ENCODE measurements around the gene ANKRD22. TPM values are rescaled to one million over a fixed set of nuclear protein-coding genes. Genes with fewer than 3 reads are reported as not detected.

ANKRD22 gene
- total RNA-seq, 1 donor from 2014 or later = not detected

GRCh38 chr10:88854684-88855083, 3.0 kb upstream of the ANKRD22 start:
- no peak for DNase-seq
- Mint-ChIP-seq H3K9me3 (ENCODE audit: unreplicated experiment) (no peaks in the 10 kb centered on the region), H3K36me3 (ENCODE audit: unreplicated experiment) (no peaks in the 10 kb centered on the region), H3K27me3 (ENCODE audit: unreplicated experiment) (no peaks in the 10 kb centered on the region), H3K27ac (ENCODE audit: unreplicated experiment) (no peak overlapping the region), H3K4me3 (ENCODE audit: unreplicated experiment) (no peak overlapping the region), H3K4me1 (ENCODE audit: low read depth, unreplicated experiment) (no peaks in the 10 kb centered on the region)
- TF ChIP-seq, protein P1, sequence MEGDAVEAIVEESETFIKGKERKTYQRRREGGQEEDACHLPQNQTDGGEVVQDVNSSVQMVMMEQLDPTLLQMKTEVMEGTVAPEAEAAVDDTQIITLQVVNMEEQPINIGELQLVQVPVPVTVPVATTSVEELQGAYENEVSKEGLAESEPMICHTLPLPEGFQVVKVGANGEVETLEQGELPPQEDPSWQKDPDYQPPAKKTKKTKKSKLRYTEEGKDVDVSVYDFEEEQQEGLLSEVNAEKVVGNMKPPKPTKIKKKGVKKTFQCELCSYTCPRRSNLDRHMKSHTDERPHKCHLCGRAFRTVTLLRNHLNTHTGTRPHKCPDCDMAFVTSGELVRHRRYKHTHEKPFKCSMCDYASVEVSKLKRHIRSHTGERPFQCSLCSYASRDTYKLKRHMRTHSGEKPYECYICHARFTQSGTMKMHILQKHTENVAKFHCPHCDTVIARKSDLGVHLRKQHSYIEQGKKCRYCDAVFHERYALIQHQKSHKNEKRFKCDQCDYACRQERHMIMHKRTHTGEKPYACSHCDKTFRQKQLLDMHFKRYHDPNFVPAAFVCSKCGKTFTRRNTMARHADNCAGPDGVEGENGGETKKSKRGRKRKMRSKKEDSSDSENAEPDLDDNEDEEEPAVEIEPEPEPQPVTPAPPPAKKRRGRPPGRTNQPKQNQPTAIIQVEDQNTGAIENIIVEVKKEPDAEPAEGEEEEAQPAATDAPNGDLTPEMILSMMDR (IDR thresholded peaks at IDR 0.05; ENCODE audit: partially characterized antibody, unreplicated experiment) = no peak

DNA sequence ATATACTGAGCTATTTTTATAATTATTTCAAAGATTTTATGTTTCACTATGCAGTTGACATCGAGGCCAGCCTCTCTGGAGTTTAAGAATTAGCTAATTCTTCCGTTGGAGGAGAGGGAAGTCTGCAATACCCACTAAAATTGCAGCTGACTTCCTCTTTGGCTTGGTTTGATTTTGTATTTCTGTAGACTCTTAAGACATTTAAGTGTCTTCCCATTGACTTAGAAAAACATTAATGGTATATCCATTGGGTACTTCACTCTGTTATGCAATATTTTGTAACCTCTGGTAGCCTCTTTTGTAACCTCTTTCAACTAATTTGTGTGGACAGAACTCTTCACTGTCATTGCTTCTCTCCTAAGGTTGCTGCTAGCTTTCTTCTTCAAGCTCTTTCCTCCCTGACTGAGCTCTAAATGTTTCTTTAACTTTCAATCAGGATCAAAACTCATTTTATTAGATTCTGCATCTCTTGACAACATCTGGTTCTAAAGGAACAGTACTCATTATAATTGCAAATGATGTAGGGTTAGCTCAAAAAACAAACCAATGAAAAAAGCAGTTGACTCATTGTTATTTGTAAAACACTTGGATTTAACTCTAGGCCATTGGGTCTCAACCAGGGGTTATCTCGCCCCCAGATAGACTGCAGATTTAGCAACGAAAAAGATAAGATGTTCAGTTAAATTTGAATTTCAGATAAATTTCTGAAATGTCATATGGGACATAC, 1.7 kb upstream of the ANKRD22 start:
- Mint-ChIP-seq H3K36me3 (ENCODE audit: unreplicated experiment) (no peaks in the 10 kb centered on the region), H3K27ac (ENCODE audit: unreplicated experiment) (no peak overlapping the region), H3K4me1 (ENCODE audit: low read depth, unreplicated experiment) (no peaks in the 10 kb centered on the region), H3K4me3 (ENCODE audit: unreplicated experiment) (no peak overlapping the region), H3K27me3 (ENCODE audit: unreplicated experiment) (no peaks in the 10 kb centered on the region), H3K9me3 (ENCODE audit: unreplicated experiment) (no peaks in the 10 kb centered on the region)
- TF ChIP-seq, protein P1 (IDR thresholded peaks at IDR 0.05; ENCODE audit: partially characterized antibody, unreplicated experiment) = no peak
- no peak for DNase-seq

DNA sequence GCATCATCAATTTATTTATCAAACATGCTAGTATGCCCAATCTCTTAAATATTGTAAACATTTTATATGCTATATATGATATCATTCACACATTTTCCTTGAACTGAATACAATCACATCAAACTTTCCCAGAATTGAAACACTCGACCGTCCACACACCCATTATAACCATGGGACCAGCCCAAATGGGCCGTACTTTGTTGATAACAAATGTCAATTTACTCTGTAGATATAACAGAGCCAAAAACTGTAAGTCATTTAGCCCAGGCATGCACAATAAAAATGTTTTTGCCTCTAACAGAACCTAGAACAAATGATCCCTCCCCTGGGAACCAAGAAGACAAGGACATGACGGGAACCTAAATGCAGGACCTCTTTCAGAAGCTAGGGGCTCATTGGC, 683 bp upstream of the ANKRD22 start:
- Mint-ChIP-seq H3K27ac (ENCODE audit: unreplicated experiment) (no peak overlapping the region), H3K4me3 (ENCODE audit: unreplicated experiment) (no peak overlapping the region), H3K4me1 (ENCODE audit: low read depth, unreplicated experiment) (no peaks in the 10 kb centered on the region), H3K36me3 (ENCODE audit: unreplicated experiment) (no peaks in the 10 kb centered on the region), H3K9me3 (ENCODE audit: unreplicated experiment) (no peaks in the 10 kb centered on the region), H3K27me3 (ENCODE audit: unreplicated experiment) (no peaks in the 10 kb centered on the region)
- DNase-seq = no peak
- TF ChIP-seq, protein P1 (IDR thresholded peaks at IDR 0.05; ENCODE audit: partially characterized antibody, unreplicated experiment) = no peak

- Mint-ChIP-seq H3K27me3 (ENCODE audit: unreplicated experiment) (no peaks in the 10 kb centered on the region), H3K36me3 (ENCODE audit: unreplicated experiment) (no peaks in the 10 kb centered on the region), H3K9me3 (ENCODE audit: unreplicated experiment) (no peaks in the 10 kb centered on the region), H3K4me3 (ENCODE audit: unreplicated experiment) (no peak overlapping the region), H3K27ac (ENCODE audit: unreplicated experiment) (no peak overlapping the region), H3K4me1 (ENCODE audit: low read depth, unreplicated experiment) (no peaks in the 10 kb centered on the region)
- TF ChIP-seq, protein P1 (IDR thresholded peaks at IDR 0.05; ENCODE audit: partially characterized antibody, unreplicated experiment) = no peak
- no peak for DNase-seq
These were observed 932 bp downstream of the ANKRD22 start for GRCh38 chr10:88850712-88851111.

DNA sequence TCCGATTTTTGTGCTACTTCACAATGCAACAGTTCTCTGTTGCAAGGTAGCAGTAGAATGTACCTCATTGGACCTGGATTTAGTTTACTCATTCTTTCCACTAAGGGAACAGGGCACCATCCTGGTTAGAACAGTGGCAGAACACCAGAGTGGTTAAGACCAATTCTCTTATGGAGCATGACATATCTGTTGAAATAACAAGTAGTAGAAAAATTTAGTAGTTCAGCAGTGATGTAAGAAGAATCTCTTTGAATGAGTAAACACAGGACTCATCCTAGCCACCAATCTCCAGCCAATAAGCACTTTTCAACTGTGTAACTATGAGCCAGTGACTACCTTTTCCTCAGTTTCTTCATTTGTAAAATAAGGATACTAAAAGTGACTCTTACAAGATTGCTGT, 2.4 kb downstream of the ANKRD22 start:
- Mint-ChIP-seq H3K36me3 (ENCODE audit: unreplicated experiment) (no peaks in the 10 kb centered on the region), H3K27ac (ENCODE audit: unreplicated experiment) (no peak overlapping the region)

More for the DNA sequence above, 2.4 kb downstream of the ANKRD22 start:
- Mint-ChIP-seq H3K4me3 (ENCODE audit: unreplicated experiment) (no peak overlapping the region), H3K27me3 (ENCODE audit: unreplicated experiment) (no peaks in the 10 kb centered on the region), H3K4me1 (ENCODE audit: low read depth, unreplicated experiment) (no peaks in the 10 kb centered on the region), H3K9me3 (ENCODE audit: unreplicated experiment) (no peaks in the 10 kb centered on the region)
- DNase-seq = no peak
- TF ChIP-seq, protein P1 (IDR thresholded peaks at IDR 0.05; ENCODE audit: partially characterized antibody, unreplicated experiment) = no peak

All from glutamatergic neuron (in vitro differentiated cells).